HG03159 (cell line): ENCODE data around the gene HOXD10.

Experiments used
- ATAC-seq: cut with Tn5 transposase; IDR thresholded peaks from one replicate; pipeline ENCODE4 v1.9.1; 2021; ENCODE audit warnings: mild to moderate bottlenecking, moderate library complexity; ENCODE audit not compliant: unreplicated experiment

The HOXD10 gene

DNA sequence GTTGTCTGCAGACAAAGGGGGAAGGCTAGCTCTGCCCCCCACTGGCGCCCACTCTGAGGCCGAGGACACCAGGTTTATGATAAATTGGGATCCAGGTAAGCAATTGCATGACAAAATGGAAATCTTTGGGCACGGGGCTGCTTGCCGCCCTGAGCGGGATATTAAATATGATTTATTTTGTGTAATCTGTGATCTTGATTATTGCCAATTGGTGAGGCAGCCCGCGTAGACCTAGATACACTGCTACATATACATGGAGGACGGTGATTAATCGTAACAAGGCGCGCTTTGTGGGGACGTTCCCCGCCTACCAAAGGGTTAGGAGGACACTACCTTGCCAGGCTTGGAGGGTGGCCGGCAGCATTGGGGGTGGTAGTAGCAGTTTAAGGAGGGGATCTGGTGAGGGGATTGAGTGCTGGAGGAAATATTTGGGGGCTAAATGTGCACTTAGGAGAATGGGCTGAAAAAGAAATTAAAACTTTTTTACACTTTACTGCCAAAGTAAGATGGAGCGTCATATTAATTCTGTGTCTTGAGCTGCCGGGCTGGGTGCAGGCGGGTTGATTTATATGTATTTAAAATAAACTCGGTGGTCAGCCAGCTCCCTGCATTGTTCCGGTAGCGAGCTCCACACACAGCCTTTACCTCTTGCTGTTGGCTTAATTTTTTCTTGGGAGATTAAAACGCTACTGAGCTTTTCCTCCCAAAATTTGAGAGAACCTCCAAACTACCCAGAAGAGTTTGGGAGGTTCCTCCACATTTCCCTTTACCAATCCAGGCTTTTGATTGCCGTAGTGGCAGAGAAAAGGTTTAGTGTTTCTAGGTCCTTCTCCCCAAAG, 44.6 kb downstream of the HOXD10 start:
- ATAC-seq = no peak

DNA sequence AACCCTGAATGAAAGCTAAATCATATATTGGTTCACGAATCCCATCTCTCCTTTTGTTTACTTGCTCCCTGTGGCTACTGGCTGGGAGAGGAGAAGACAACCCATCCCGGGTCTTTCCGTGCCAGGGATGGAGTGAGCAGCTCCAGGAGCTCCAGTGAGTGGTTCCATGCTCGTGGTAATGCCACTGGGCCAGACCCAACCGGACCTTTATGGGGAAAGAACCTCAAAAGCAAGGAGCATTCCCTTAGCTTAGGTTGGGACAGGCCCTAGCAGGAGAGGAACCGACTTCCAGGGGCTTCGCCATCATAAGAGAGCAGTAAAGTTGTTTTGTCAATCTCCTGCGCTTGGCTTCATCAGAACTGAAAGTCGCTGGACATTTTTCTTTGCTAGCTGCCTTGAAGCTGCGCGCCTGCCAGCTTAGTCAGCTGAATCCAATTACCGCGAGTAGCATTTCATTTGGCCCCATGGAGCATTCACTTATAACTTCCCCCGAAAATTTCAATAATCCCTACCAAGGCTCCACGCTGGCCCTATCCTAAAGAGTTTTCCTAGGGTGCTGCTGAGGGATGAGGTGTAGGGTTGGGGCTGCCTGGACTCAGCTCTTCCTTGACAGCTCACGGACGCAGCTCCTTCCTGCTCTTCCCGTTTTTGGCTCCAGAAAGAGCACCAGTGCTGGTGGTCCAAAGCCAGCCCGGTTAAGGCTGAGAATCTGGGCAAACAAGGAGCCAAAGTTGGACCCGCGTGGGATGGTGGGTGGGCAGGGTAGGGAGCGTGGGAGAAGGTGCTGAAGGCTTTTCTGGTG, 45.4 kb downstream of the HOXD10 start:
- ATAC-seq = no peak

DNA sequence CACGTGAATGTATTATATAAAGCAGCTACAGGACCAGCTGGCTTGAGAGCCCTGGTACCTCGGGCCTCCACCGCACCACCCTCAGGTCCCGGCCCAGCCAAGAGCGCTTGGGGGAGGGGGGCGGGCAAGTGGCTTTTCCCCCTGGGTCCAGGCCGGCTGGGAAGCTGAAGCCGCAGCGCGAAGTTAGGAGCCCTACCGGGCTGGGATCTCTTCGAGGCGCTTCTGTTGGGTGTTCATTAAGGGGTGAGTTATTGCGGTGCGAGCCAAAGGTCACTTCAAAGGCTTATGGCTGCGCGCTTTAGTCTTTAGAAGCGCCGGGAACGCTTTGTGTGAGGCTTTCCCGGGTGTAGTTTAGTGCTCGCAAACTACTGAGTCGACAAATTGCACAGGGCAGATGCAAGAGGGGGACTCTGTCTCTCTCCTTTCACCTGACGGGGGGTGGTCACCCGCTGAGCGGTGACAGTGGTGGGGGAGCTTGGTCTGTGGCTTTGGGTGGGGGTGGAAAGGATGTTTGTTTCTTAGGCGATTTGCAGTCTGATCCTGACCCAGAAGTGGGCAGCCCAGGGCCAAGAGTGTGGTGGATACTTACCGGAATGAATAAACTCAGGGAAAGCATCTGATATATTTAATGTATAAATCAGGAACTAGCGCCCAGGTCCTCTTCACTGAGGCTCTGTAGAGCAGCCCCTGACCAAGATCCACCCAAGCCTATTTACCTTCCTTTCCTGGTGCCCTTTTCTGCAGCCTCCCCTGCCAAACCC, 46.5 kb downstream of the HOXD10 start:
- ATAC-seq = no peak

DNA sequence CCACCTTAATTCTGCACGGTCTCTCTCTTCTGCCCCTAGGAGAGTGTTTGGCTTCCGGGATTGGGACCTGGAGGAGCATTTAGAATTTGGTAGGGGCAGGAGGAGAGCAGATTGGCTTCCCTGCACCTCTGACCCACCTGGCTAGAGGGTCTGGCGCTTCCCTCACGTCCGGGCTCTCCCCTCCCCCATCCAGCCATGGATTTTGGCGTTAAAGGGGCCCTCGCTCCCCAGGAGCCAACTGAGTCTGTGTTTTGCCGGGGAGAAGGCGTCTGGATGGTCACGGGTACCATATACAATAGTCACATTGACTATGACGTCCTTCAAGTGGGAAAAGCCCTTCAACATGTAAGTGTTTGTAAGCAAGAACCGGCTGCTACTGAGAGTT, 47.1 kb downstream of the HOXD10 start:
- ATAC-seq = no peak

DNA sequence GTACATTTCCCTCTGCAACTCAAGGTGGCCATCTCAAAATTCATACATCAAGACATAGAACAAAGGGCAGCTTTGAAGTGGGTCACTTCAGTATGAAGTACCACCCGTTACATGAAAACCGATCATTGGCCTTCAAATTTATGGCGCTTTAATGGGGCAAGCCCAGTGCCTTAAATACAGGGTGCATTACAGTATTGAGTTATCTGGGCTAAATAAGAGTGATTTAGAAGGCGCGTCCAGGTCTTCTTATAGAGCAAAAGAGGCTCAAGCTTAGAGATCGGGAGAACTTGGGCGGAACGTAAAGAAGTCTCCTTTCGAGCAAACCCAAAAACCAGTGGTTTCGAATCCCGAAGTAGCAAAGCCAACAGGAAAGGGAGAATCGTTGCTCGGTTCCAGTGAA, 47.6 kb downstream of the HOXD10 start:
- no peak for ATAC-seq

- no peak for ATAC-seq
These were observed 48.2 kb downstream of the HOXD10 start for GRCh38 chr2:176164611-176165369.

- ATAC-seq = no peak
These were observed 48.9 kb downstream of the HOXD10 start for GRCh38 chr2:176165370-176166050.

DNA sequence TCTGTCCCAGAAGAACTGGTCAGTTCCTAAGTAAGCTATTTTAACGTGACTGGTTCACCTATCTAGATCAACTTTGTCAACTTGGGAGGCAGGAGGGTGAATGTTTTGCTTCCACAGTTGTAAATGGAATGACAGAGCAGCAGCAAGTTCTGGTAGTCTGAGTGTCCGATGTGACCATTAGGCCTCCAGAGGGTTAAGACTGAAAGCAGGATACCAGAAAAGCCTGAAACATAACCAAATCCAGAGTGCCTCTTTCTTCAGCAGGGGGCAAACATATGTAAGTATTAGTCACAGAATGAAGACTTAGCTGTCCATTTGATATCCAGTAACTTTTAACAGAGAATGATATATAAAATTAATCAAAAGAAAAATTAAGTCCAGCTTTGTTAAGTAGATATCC, 49.7 kb downstream of the HOXD10 start:
- no peak for ATAC-seq

- no peak for ATAC-seq
These were observed 50.8 kb downstream of the HOXD10 start for GRCh38 chr2:176167398-176167797.

DNA sequence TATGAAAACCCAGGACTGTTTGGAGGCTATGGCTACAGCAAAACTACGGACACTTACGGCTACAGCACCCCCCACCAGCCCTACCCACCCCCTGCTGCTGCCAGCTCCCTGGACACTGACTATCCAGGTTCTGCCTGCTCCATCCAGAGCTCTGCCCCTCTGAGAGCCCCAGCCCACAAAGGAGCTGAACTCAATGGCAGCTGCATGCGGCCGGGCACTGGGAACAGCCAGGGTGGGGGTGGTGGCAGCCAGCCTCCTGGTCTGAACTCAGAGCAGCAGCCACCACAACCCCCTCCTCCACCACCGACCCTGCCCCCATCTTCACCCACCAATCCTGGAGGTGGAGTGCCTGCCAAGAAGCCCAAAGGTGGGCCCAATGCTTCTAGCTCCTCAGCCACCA, 52.6 kb downstream of the HOXD10 start:
- no peak for ATAC-seq
